H1 (cell line): Measurements from ENCODE around the gene AOPEP. TPM values are rescaled to one million over a fixed set of nuclear protein-coding genes. Genes with fewer than 3 reads are reported as not detected.

Experiments used
- CTCF ChIA-PET: fragments of 300-600 bp; sonication (Branson Sonifier 250); formaldehyde crosslinking; loops from one replicate; lab custom pipeline; 2021; ENCODE audit not compliant: partially characterized antibody; lab: Charles Lee
- POLR2A ChIA-PET: fragments of 300-600 bp; sonication (Branson Sonifier 250); formaldehyde crosslinking; loops from one replicate; lab custom pipeline; 2021; ENCODE audit warnings: inconsistent platforms; ENCODE audit not compliant: partially characterized antibody; lab: Charles Lee
- DNase-seq, 2 experiments: peaks; one replicate each; pipeline versions ENCODE4 v3.0.0 to v3.0.0-alpha.2; 2010 to 2022; ENCODE audit warnings: low spot score in 2 of 2, low read depth in 1 of 2, mixed read lengths in 1 of 2
- FAIRE-seq: peaks from 2 replicates; lab custom pipeline; 2011; peaks lifted over from hg19 to GRCh38; lab: Jason Lieb, UNC
- H2AFZ ChIP-seq: 2 replicates; pipeline ENCODE4 v1.8.1; 2012; ENCODE audit warnings: low read length, inconsistent platforms
- H2AK5ac ChIP-seq: 2 replicates; pipeline ENCODE4 v1.6.1; 2013; ENCODE audit warnings: low read depth, low read length
- H2BK120ac ChIP-seq: replicated peaks from 2 replicates; pipeline ENCODE3; 2013; ENCODE audit warnings: low read depth, low read length, inconsistent platforms
- H2BK12ac ChIP-seq: 2 replicates; pipeline ENCODE4 v1.6.1; 2013; ENCODE audit warnings: low read depth, low read length
- H2BK15ac ChIP-seq: 2 replicates; pipeline ENCODE4 v1.6.1; 2013; ENCODE audit warnings: low read length
- H2BK20ac ChIP-seq: 2 replicates; pipeline ENCODE4 v1.6.1; 2013; ENCODE audit warnings: low read length
- H2BK5ac ChIP-seq: 2 replicates; pipeline ENCODE4 v1.6.1; 2013; ENCODE audit warnings: low read depth, low read length
- H3K14ac ChIP-seq: 2 replicates; pipeline ENCODE4 v1.6.1; 2013; ENCODE audit warnings: inconsistent platforms; ENCODE audit not compliant: insufficient read length
- H3K18ac ChIP-seq: 2 replicates; pipeline ENCODE4 v1.6.1; 2013; ENCODE audit warnings: low read length; ENCODE audit errors: extremely low read depth
- H3K23ac ChIP-seq: 2 replicates; pipeline ENCODE4 v1.6.1; 2013; ENCODE audit warnings: inconsistent platforms; ENCODE audit not compliant: insufficient read length
- H3K23me2 ChIP-seq: 2 replicates; pipeline ENCODE4 v1.6.1; 2013; ENCODE audit warnings: low read depth, low read length
- H3K27ac ChIP-seq: 2 replicates; pipeline ENCODE4 v1.6.1; 2011; ENCODE audit warnings: low read depth, low read length, inconsistent platforms
- H3K27me3 ChIP-seq, 4 experiments: replicated peaks in 1 of 4; 1 replicate in 1 of 4; 2 replicates in 3 of 4; pipeline versions ENCODE4 v1.6.1 to v1.8.1; 2011 to 2013; ENCODE audit warnings: low read length in 3 of 4, mild to moderate bottlenecking in 3 of 4, inconsistent platforms in 2 of 4, mixed read lengths in 2 of 4, moderate library complexity in 1 of 4; ENCODE audit not compliant: control insufficient read depth in 3 of 4, insufficient read depth in 3 of 4; ENCODE audit errors: extremely low read depth in 1 of 4
- H3K36me3 ChIP-seq, 4 experiments: 2 replicates each; pipeline versions ENCODE4 v1.6.1 to v1.8.1; 2011 to 2013; ENCODE audit warnings: mild to moderate bottlenecking in 4 of 4, low read length in 3 of 4, moderate library complexity in 2 of 4, control low read depth in 1 of 4, inconsistent platforms in 1 of 4; ENCODE audit not compliant: insufficient read depth in 4 of 4, control insufficient read depth in 2 of 4
- H3K4ac ChIP-seq: replicated peaks from 2 replicates; pipeline ENCODE3; 2013; ENCODE audit warnings: low read length, low read depth, mixed read lengths, inconsistent platforms; ENCODE audit not compliant: insufficient read length
- H3K4me1 ChIP-seq, 4 experiments: replicated peaks in 1 of 4; 1 replicate in 1 of 4; 2 replicates in 3 of 4; pipeline versions ENCODE4 v1.6.1 to v1.8.1; 2011 to 2013; ENCODE audit warnings: low read length in 3 of 4, inconsistent platforms in 2 of 4, mixed read lengths in 1 of 4; ENCODE audit not compliant: insufficient read depth in 4 of 4, control insufficient read depth in 3 of 4
- H3K4me2 ChIP-seq, 2 experiments: 2 replicates each; pipeline versions ENCODE4 v1.6.1 to v1.8.1; 2011 to 2013; ENCODE audit warnings: low read depth in 2 of 2, low read length in 2 of 2, control low read depth in 1 of 2, inconsistent platforms in 1 of 2, mild to moderate bottlenecking in 1 of 2; ENCODE audit not compliant: insufficient read depth in 1 of 2
- H3K4me3 ChIP-seq, 4 experiments: fragments of 200-600, 300-600 bp in 1 of 4; sonication (generic), shearing (Covaris generic), sonication (Bioruptor Twin) in 1 of 4; 2 replicates each; pipeline versions ENCODE4 v1.5.1 to v1.8.1; 2011 to 2016; ENCODE audit warnings: low read length in 4 of 4, low read depth in 3 of 4, control low read depth in 2 of 4, inconsistent platforms in 2 of 4, mild to moderate bottlenecking in 2 of 4, mixed read lengths in 1 of 4, moderate library complexity in 1 of 4; ENCODE audit not compliant: insufficient read depth in 2 of 4; ENCODE audit errors: extremely low read depth in 1 of 4
- H3K56ac ChIP-seq: replicated peaks from 2 replicates; pipeline ENCODE3; 2013; ENCODE audit warnings: low read depth, mild to moderate bottlenecking, mixed read lengths, low read length, inconsistent platforms; ENCODE audit not compliant: insufficient read length
- H3K79me1 ChIP-seq: 2 replicates; pipeline ENCODE4 v1.6.1; 2013; ENCODE audit warnings: low read depth, low read length, control low read depth
- H3K79me2 ChIP-seq, 2 experiments: 2 replicates each; pipeline versions ENCODE4 v1.6.1 to v1.8.1; 2012 to 2013; ENCODE audit warnings: low read length in 2 of 2, mild to moderate bottlenecking in 2 of 2, inconsistent platforms in 1 of 2; ENCODE audit not compliant: insufficient read depth in 2 of 2, control insufficient read depth in 1 of 2
- H3K9ac ChIP-seq, 4 experiments: replicated peaks in 1 of 4; 1 replicate in 1 of 4; 2 replicates in 3 of 4; pipeline versions ENCODE4 v1.6.1 to v1.8.1; 2011 to 2013; ENCODE audit warnings: low read depth in 3 of 4, low read length in 3 of 4, control low read depth in 2 of 4, mild to moderate bottlenecking in 2 of 4, moderate library complexity in 2 of 4, inconsistent platforms in 1 of 4; ENCODE audit errors: extremely low read depth in 1 of 4
- H3K9me3 ChIP-seq, 2 experiments: 2 replicates each; pipeline versions ENCODE4 v1.6.1 to v1.8.1; 2012 to 2013; ENCODE audit warnings: mild to moderate bottlenecking in 2 of 2, moderate library complexity in 2 of 2, control low read depth in 1 of 2, inconsistent platforms in 1 of 2, low read depth in 1 of 2, low read length in 1 of 2, mixed read lengths in 1 of 2; ENCODE audit not compliant: insufficient read depth in 2 of 2
- H4K20me1 ChIP-seq, 2 experiments: replicated peaks in 1 of 2; 2 replicates each; pipeline versions ENCODE3 to v1.8.1; 2011 to 2013; ENCODE audit warnings: inconsistent platforms in 2 of 2, low read length in 2 of 2, mild to moderate bottlenecking in 1 of 2; ENCODE audit not compliant: insufficient read depth in 2 of 2, control insufficient read depth in 1 of 2
- H4K5ac ChIP-seq: 2 replicates; pipeline ENCODE4 v1.6.1; 2013; ENCODE audit warnings: low read length, low read depth, mixed read lengths, inconsistent platforms; ENCODE audit not compliant: insufficient read length
- H4K8ac ChIP-seq: 2 replicates; pipeline ENCODE4 v1.8.0; 2013; ENCODE audit warnings: mild to moderate bottlenecking, moderate library complexity, low read length, inconsistent platforms; ENCODE audit not compliant: insufficient read depth; ENCODE audit errors: extremely low read depth
- H4K91ac ChIP-seq: replicated peaks from 2 replicates; pipeline ENCODE3; 2013; ENCODE audit warnings: low read length, mixed read lengths, inconsistent platforms; ENCODE audit not compliant: insufficient read length
- BCL11A ChIP-seq, 2 experiments: IDR thresholded peaks; one replicate each; pipeline ENCODE4 v1.6.1; 2011; ENCODE audit warnings: low read depth in 2 of 2, low read length in 2 of 2, mild to moderate bottlenecking in 2 of 2
- BRCA1 ChIP-seq: IDR thresholded peaks from 2 replicates; pipeline ENCODE4 v1.6.1; 2012; ENCODE audit warnings: low read depth, low read length, improper control_type of control experiment
- CEBPB ChIP-seq: IDR thresholded peaks from 2 replicates; pipeline ENCODE4 v1.6.1; 2012; ENCODE audit warnings: low read depth, low read length
- CTBP2 ChIP-seq: IDR thresholded peaks from 2 replicates; pipeline ENCODE4 v1.7.0; 2011; ENCODE audit warnings: borderline replicate concordance, mild to moderate bottlenecking, moderate library complexity, mixed read lengths, low read length; ENCODE audit not compliant: insufficient read depth, insufficient read length
- HDAC2 ChIP-seq, 2 experiments: fragments of 300-600 bp in 1 of 2; sonication (generic) in 1 of 2; IDR thresholded peaks; 2 replicates each; pipeline ENCODE4 v1.6.1; 2011 to 2012; ENCODE audit warnings: low read depth in 2 of 2, low read length in 2 of 2, mild to moderate bottlenecking in 2 of 2, moderate library complexity in 2 of 2, borderline replicate concordance in 1 of 2, inconsistent platforms in 1 of 2
- JUN ChIP-seq: IDR thresholded peaks from 2 replicates; pipeline ENCODE4 v1.6.1; 2011; ENCODE audit warnings: low read depth, mild to moderate bottlenecking, improper control_type of control experiment, low read length
- KDM1A ChIP-seq: fragments of 200-600, 300-600 bp; sonication (generic); IDR thresholded peaks from 2 replicates; pipeline ENCODE4 v1.7.1; 2016; ENCODE audit warnings: mild to moderate bottlenecking, low read length, borderline replicate concordance
- POLR2AphosphoS5 ChIP-seq: IDR thresholded peaks from 2 replicates; pipeline ENCODE4 v1.6.1; 2011; ENCODE audit warnings: low read depth, low read length
- RBBP5 ChIP-seq: IDR thresholded peaks from 2 replicates; pipeline ENCODE4 v1.7.1; 2012; ENCODE audit warnings: low read depth, mild to moderate bottlenecking, inconsistent platforms, low read length, moderate library complexity, borderline replicate concordance
- RFX5 ChIP-seq: IDR thresholded peaks from 2 replicates; pipeline ENCODE4 v1.6.1; 2011; ENCODE audit warnings: low read depth, low read length, improper control_type of control experiment, borderline replicate concordance
- RNF2 ChIP-seq: fragments of 200-900, 300-1000 bp; sonication (generic); IDR thresholded peaks from 2 replicates; pipeline ENCODE4 v1.7.1; 2016; ENCODE audit warnings: borderline replicate concordance, low read depth, mild to moderate bottlenecking, antibody characterized with exemption, low read length; ENCODE audit not compliant: poor library complexity, severe bottlenecking; ENCODE audit errors: missing control alignments
- SIX5 ChIP-seq: IDR thresholded peaks from 2 replicates; pipeline ENCODE4 v1.6.1; 2011; ENCODE audit warnings: mild to moderate bottlenecking, low read depth, low read length
- SRF ChIP-seq: IDR thresholded peaks from 2 replicates; pipeline ENCODE4 v1.6.1; 2011; ENCODE audit warnings: mild to moderate bottlenecking, low read depth, low read length, moderate library complexity
- WGBS, 2 experiments: shearing (Covaris generic) in 1 of 2; methylation state at CpG; one replicate each; pipeline versions ENCODE4 v1.1.6 to v1.1.7; 2013 to 2015; ENCODE audit warnings: low lambda C conversion rate in 2 of 2, mixed read lengths in 2 of 2, inconsistent platforms in 1 of 2, low coverage in 1 of 2, missing lambda C conversion rate in 1 of 2; ENCODE audit not compliant: insufficient replicate concordance in 2 of 2, insufficient coverage in 1 of 2, insufficient read length in 1 of 2; ENCODE audit errors: extremely low coverage in 1 of 2, missing lambda C conversion rate in 1 of 2; 5-methylcytosine and 5-hydroxymethylcytosine counted together
- polyA plus RNA-seq, 7 experiments: library from polyadenylated mRNA; depleted of rRNA in 3 of 7; stranded (reverse) in 5 of 7; unstranded in 2 of 7; fragments of >200 nt in 5 of 7; fragments of 200-250 nt in 2 of 7; gene quantifications; 1 replicate in 5 of 7; 2 replicates in 1 of 7; 4 replicates in 1 of 7; pipeline versions ENCODE4 v1.2.1 to v1.2.3, GENCODE V29; 2011 to 2013; ENCODE audit warnings: missing spikeins in 2 of 7, mixed read lengths in 2 of 7
- total RNA-seq: library from RNA; stranded (reverse); fragmentation: NEBNext Ultra II Directional; extraction: Animal tissue kit (Norgen Biotek cat#: 25700); gene quantifications from 2 replicates; pipeline ENCODE4 v1.2.1, GENCODE V29; 2021
- TF ChIP-seq, protein P1 (sequence below): IDR thresholded peaks from 2 replicates; pipeline ENCODE4 v1.6.1; 2011; ENCODE audit warnings: low read depth, mild to moderate bottlenecking, low read length; ENCODE audit not compliant: insufficient read depth

AOPEP gene
- total and polyA plus RNA-seq, 2 of the 8 experiments (the other 6 are each of a cell fraction or from before 2014, with no cell fraction given) = 6.1 to 14.3 TPM

DNA sequence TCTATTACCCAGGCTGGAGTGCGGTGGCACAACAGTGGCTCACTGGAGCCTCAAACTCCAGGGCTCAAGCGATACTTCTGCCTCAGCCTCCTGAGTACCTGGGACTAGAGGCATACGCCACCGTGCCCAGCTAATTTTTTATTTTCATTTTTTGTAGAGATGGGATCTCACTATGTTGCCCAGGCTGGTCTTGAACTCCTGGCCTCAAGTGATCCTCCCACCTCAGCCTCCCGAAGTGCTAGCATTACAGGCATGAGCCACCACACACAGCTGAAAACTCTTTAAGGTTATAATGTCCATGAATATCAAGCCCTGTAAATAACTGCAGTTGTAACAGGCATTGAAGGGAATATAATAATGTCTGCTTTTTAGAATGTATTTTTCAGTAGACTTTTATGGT, 271.2 kb downstream of the AOPEP start:
- FAIRE-seq (no peak), DNase-seq (no peak)
- Histone ChIP-seq H3K36me3 (no peaks in the 10 kb centered on the region), H3K14ac (no peak overlapping the region), H3K18ac (no peak overlapping the region), H2BK5ac (no peak overlapping the region), H2AFZ (no peak overlapping the region), H3K79me2 (no peaks in the 10 kb centered on the region), H3K9ac (no peak overlapping the region), H2AK5ac (no peak overlapping the region), H3K56ac (no peak overlapping the region), H4K5ac (no peak overlapping the region), H4K8ac (no peak overlapping the region), H3K27ac (no peak overlapping the region), H3K4ac (no peak overlapping the region), H3K4me2 (no peak overlapping the region), H2BK20ac (no peak overlapping the region), H3K27me3 (peaks cover 0 to 2% (median 2%) of the 10 kb centered on the region in 4 experiments; a peak in 4 of 7 replicates), H4K91ac (no peak overlapping the region), H4K20me1 (peaks cover 0 to 1% of the 10 kb centered on the region in 2 experiments), H2BK120ac (no peak overlapping the region), H3K4me1 (peaks cover 0 to 6% (median 5%) of the 10 kb centered on the region in 4 experiments; a peak in 2 of 7 replicates), H2BK12ac (no peak overlapping the region), H3K79me1 (no peaks in the 10 kb centered on the region), H3K23ac (no peak overlapping the region), H3K9me3 (no peaks in the 10 kb centered on the region), H3K23me2 (no peaks in the 10 kb centered on the region), H3K4me3 (no peak overlapping the region), H2BK15ac (no peak overlapping the region)
- POLR2A ChIA-PET = no interaction called here
- WGBS, 2 experiments = 92% methylated on average over 5 of the region's 5 CpGs; no CpG with 5 or more reads in 1 of the 2 experiments
- CTCF ChIA-PET = no interaction called here
- TF ChIP-seq HDAC2 (IDR thresholded peaks at IDR 0.05; ENCODE audit: borderline replicate concordance in 1 of 2, low read depth in 2 of 2, low read length in 2 of 2) = no peak
- no peak for TF ChIP-seq RBBP5
- TF ChIP-seq CTBP2 = no peak
- TF ChIP-seq KDM1A = no peak
- TF ChIP-seq POLR2AphosphoS5 = no peak
- no peak for TF ChIP-seq BRCA1
- TF ChIP-seq SRF = no peak
- TF ChIP-seq CEBPB = no peak
- TF ChIP-seq JUN = no peak
- no peak for TF ChIP-seq SIX5
- no peak for TF ChIP-seq BCL11A (IDR thresholded peaks at IDR 0.05; ENCODE audit: low read depth in 2 of 2, low read length in 2 of 2)
- no peak for TF ChIP-seq RNF2
- TF ChIP-seq RFX5 = no peak
- TF ChIP-seq, protein P1, sequence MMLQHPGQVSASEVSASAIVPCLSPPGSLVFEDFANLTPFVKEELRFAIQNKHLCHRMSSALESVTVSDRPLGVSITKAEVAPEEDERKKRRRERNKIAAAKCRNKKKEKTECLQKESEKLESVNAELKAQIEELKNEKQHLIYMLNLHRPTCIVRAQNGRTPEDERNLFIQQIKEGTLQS = no peak
